AG09319 (cell line): ENCODE data around the gene NKPD1.

Source experiments
- DNase-seq: peaks from one replicate; pipeline ENCODE4 v3.0.0-alpha.2; 2010; ENCODE audit warnings: low read depth; ENCODE audit errors: extremely low read depth
- CTCF ChIP-seq: IDR thresholded peaks from 2 replicates; pipeline ENCODE4 v1.5.1; 2011; ENCODE audit warnings: low read depth, mild to moderate bottlenecking, inconsistent platforms, low read length, moderate library complexity

Gene NKPD1

GRCh38 chr19:45147835-45148676, 12.7 kb downstream of the NKPD1 start:
- no peak for TF ChIP-seq CTCF
- no peak for DNase-seq

- no peak for DNase-seq
- TF ChIP-seq CTCF, result no peak
These were observed 14.0 kb downstream of the NKPD1 start for GRCh38 chr19:45146741-45147205.

GRCh38 chr19:45146251-45146650, 14.5 kb downstream of the NKPD1 start:
- no peak for TF ChIP-seq CTCF
- DNase-seq, result no peak

- TF ChIP-seq CTCF, result no peak
- DNase-seq, result no peak
These were observed 15.3 kb downstream of the NKPD1 start for GRCh38 chr19:45145270-45146189.

- DNase-seq, result no peak
- TF ChIP-seq CTCF, result no peak
These were observed 16.1 kb downstream of the NKPD1 start for GRCh38 chr19:45144431-45145269.

- no peak for TF ChIP-seq CTCF
- DNase-seq, result no peak
These were observed 18.1 kb downstream of the NKPD1 start for GRCh38 chr19:45142726-45143110.
